ENCODE results near the gene HAAO. TPM values are rescaled to one million over a fixed set of nuclear protein-coding genes. Genes with fewer than 3 reads are reported as not detected.

The HAAO gene
- total RNA-seq, 1 donor from 2014 or later: 4.9 TPM

- DNase-seq (ENCODE audit: low read depth, low spot score): no peak
- no peaks in the 10 kb centered on the region for H3K9me3 Mint-ChIP-seq
- H3K4me3 Mint-ChIP-seq: no peak overlapping the region
- H3K27ac Mint-ChIP-seq (ENCODE audit: unreplicated experiment): no peak overlapping the region
- H3K27me3 Mint-ChIP-seq (ENCODE audit: low read depth): no peaks in the 10 kb centered on the region
- TF ChIP-seq CTCF (conservative IDR thresholded peaks at IDR 0.05): no peak
- H3K4me1 Mint-ChIP-seq: peaks cover 9% of the 10 kb centered on the region
- peaks cover 11% of the 10 kb centered on the region for H3K36me3 Mint-ChIP-seq (ENCODE audit: low read depth)
Observed at GRCh38 chr2:42744545-42745082, 47.8 kb downstream of the HAAO start.

DNA sequence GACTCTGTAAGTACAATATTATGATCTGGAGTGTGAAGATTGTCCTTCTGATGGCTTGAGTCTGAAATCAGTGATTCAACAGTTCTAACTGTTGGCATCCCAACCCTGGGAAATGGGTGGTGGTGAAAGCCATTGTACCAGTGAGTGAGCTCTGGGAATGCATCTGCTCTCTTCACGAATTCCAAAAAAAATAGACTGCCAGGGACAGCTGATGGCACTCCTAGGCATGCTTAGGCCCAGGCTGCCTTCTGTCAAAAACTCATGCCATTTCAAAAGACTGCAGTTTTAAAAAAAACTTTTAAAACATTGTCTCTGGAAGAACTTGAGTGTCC, 48.8 kb downstream of the HAAO start:
- no peaks in the 10 kb centered on the region for H3K9me3 Mint-ChIP-seq
- no peaks in the 10 kb centered on the region for H3K27me3 Mint-ChIP-seq (ENCODE audit: low read depth)
- H3K4me1 Mint-ChIP-seq: peaks cover 9% of the 10 kb centered on the region
- no peak for TF ChIP-seq CTCF (conservative IDR thresholded peaks at IDR 0.05)
- no peak for DNase-seq (ENCODE audit: low read depth, low spot score)
- H3K4me3 Mint-ChIP-seq: no peak overlapping the region
- H3K27ac Mint-ChIP-seq (ENCODE audit: unreplicated experiment): no peak overlapping the region
- peaks cover 17% of the 10 kb centered on the region for H3K36me3 Mint-ChIP-seq (ENCODE audit: low read depth)

DNA sequence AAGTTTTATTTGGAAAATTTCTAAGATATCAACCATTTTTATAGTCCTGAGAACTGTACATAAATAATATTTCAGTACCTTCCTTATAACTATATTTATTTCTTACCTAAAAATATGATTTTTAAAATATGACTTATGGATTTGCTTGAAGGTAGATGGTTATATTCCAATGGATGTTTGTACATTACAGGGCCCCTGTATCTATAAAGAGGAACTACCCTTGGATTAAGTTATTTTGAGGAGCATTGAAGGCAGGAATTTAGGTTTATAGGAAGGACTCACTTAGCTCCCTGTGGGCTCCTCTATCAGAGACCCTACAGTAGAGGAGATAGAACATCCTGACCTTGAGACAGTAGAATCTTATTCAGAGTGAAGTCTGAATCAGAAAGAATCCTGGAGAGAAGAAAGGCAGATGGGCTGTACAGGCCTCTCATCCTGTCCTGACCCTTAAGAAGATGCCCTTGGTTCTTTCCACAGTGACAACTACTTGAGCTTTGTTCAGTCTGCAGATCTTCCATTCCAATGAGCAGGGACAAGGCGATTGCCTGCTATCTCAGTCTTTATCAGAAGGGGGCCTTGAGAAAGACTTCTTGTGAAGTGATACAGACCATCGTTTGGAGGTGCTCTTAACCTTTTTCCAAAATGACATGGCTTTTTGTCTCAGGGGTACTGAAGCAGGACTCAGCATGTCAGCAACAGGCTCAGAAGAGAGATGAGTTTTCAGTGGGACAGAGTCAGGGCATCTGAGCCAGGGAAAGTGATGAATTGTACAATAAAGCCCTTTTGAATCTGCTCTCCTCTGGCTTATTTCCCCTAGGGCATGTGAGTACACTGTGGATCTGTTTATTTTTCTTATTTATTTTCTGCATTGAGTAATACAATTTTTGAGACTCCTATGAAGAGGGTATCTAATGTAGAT, 49.4 kb downstream of the HAAO start:
- Mint-ChIP-seq H3K27me3 (ENCODE audit: low read depth) (no peaks in the 10 kb centered on the region), H3K9me3 (no peaks in the 10 kb centered on the region), H3K4me3 (no peak overlapping the region), H3K36me3 (ENCODE audit: low read depth) (peaks cover 20% of the 10 kb centered on the region), H3K27ac (ENCODE audit: unreplicated experiment) (peak overlapping the region; percentile 14), H3K4me1 (peaks cover 9% of the 10 kb centered on the region)
- DNase-seq (ENCODE audit: low read depth, low spot score): no peak
- TF ChIP-seq CTCF (conservative IDR thresholded peaks at IDR 0.05): no peak

GRCh38 chr2:42741140-42741539, 51.2 kb downstream of the HAAO start:
- Mint-ChIP-seq H3K4me3 (no peak overlapping the region), H3K36me3 (ENCODE audit: low read depth) (peaks cover 26% of the 10 kb centered on the region), H3K4me1 (peaks cover 9% of the 10 kb centered on the region), H3K27ac (ENCODE audit: unreplicated experiment) (no peak overlapping the region), H3K27me3 (ENCODE audit: low read depth) (no peaks in the 10 kb centered on the region), H3K9me3 (no peaks in the 10 kb centered on the region)
- no peak for TF ChIP-seq CTCF (conservative IDR thresholded peaks at IDR 0.05)
- no peak for DNase-seq (ENCODE audit: low read depth, low spot score)

GRCh38 chr2:42736598-42737322, 55.6 kb downstream of the HAAO start:
- Mint-ChIP-seq H3K27ac (ENCODE audit: unreplicated experiment) (no peak overlapping the region), H3K36me3 (ENCODE audit: low read depth) (peaks cover 49% of the 10 kb centered on the region), H3K9me3 (peaks cover 12% of the 10 kb centered on the region), H3K4me1 (no peaks in the 10 kb centered on the region), H3K4me3 (no peak overlapping the region), H3K27me3 (ENCODE audit: low read depth) (no peaks in the 10 kb centered on the region)
- TF ChIP-seq CTCF (conservative IDR thresholded peaks at IDR 0.05): no peak
- DNase-seq (ENCODE audit: low read depth, low spot score): no peak

Data from neural crest cell (in vitro differentiated cells).